HFFc6 (cell line): ENCODE data around the gene INSYN2A. TPM values are rescaled to one million over a fixed set of nuclear protein-coding genes. Genes with fewer than 3 reads are reported as not detected.

ENCODE experiments used
- DNase-seq: peaks from one replicate; pipeline ENCODE4 v3.0.0-alpha.2; 2018
- H3K27ac Mint-ChIP-seq: 2 replicates; pipeline ENCODE4 v1.8.0; 2020; ENCODE audit warnings: mild to moderate bottlenecking, mixed read lengths
- H3K27me3 Mint-ChIP-seq: 2 replicates; pipeline ENCODE4 v1.8.0; 2021; ENCODE audit warnings: mild to moderate bottlenecking, moderate library complexity, mixed read lengths; ENCODE audit not compliant: insufficient read depth
- H3K36me3 Mint-ChIP-seq: 2 replicates; pipeline ENCODE4 v1.8.0; 2021; ENCODE audit warnings: low read depth, mixed read lengths
- H3K4me1 Mint-ChIP-seq: 2 replicates; pipeline ENCODE4 v1.8.0; 2020; ENCODE audit warnings: low read depth, mixed read lengths
- H3K4me3 Mint-ChIP-seq: 2 replicates; pipeline ENCODE4 v1.8.0; 2020; ENCODE audit warnings: mild to moderate bottlenecking, moderate library complexity, mixed read lengths
- H3K9me3 Mint-ChIP-seq: 2 replicates; pipeline ENCODE4 v1.8.0; 2020; ENCODE audit warnings: mild to moderate bottlenecking, mixed read lengths
- total RNA-seq, 6 experiments: library from RNA; stranded (reverse); fragmentation: NEBNext Ultra II Directional; extraction: Animal tissue kit (Norgen Biotek cat#: 25700); gene quantifications; 2 replicates in 1 of 6; 3 replicates in 5 of 6; pipeline ENCODE4 v1.2.3, GENCODE V29; 2021
- TF ChIP-seq, protein P1 (sequence below): fragments of 200-600 bp; sonication (generic); IDR thresholded peaks from 2 replicates; pipeline ENCODE4 v1.5.0; 2021; ENCODE audit warnings: antibody characterized with exemption, mild to moderate bottlenecking

INSYN2A gene
- total RNA-seq, 6 experiments from 2014 or later: 0.05 to 0.24 (median 0.20) TPM

DNA sequence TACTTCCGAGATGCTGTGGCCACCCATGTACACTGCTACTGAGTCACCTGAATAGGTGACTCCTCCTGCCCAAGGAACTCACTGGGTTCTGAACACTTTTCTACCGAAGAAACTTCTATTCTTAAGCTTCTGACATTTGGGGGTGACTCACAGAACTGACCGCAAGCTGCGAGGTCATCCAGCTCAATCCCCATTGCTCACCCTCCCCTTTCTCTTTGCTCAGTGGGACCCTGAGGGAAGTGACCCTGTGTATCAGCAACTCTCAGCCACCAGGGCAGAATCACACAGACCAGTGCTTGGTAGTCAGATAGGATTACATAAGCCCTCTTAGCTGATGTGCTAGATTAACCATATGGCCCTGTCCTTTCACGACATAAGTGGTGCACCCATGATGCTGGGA is 46.3 kb downstream of the INSYN2A start:
- Mint-ChIP-seq H3K4me1 (peaks cover 90% of the 10 kb centered on the region), H3K27me3 (peaks cover 2% of the 10 kb centered on the region), H3K27ac (peak overlapping the region; percentile 97), H3K36me3 (peaks cover 18% of the 10 kb centered on the region), H3K9me3 (no peaks in the 10 kb centered on the region), H3K4me3 (peak overlapping the region; percentile 83)
- TF ChIP-seq, protein P1, sequence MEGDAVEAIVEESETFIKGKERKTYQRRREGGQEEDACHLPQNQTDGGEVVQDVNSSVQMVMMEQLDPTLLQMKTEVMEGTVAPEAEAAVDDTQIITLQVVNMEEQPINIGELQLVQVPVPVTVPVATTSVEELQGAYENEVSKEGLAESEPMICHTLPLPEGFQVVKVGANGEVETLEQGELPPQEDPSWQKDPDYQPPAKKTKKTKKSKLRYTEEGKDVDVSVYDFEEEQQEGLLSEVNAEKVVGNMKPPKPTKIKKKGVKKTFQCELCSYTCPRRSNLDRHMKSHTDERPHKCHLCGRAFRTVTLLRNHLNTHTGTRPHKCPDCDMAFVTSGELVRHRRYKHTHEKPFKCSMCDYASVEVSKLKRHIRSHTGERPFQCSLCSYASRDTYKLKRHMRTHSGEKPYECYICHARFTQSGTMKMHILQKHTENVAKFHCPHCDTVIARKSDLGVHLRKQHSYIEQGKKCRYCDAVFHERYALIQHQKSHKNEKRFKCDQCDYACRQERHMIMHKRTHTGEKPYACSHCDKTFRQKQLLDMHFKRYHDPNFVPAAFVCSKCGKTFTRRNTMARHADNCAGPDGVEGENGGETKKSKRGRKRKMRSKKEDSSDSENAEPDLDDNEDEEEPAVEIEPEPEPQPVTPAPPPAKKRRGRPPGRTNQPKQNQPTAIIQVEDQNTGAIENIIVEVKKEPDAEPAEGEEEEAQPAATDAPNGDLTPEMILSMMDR: peak; percentile 23; the same call in 1 of the 2 replicates
- peak; percentile 61 for DNase-seq

DNA sequence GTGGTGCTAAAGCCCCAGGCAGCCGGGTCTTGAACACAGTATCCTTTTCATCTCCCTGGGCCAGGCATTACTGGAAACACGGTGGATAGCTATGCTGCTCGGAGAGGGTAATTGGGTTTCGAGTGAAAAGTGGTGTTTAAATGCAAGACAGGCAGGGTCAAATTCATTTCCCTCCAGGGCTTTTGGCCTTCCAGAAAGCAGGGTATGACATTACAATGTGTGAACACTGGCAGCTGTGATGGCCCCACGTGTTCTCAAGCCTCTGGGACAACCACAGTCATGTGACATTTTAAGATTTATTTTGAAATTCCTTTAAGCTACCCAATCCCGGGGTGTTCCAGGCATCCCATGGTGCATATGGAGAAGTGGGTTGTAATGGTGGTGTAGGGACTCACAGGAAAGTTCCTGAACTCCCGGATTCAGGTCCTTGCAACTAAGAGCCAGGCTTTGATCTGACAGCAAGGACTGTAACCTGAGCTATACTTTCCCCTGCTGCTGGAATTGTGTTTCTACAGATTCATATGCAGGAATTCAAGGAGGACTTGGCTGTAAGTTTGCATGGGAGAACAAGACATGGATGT is 46.8 kb downstream of the INSYN2A start:
- no peaks in the 10 kb centered on the region for H3K9me3 Mint-ChIP-seq
- peaks cover 90% of the 10 kb centered on the region for H3K4me1 Mint-ChIP-seq
- peaks cover 2% of the 10 kb centered on the region for H3K27me3 Mint-ChIP-seq
- H3K27ac Mint-ChIP-seq: peak overlapping the region; percentile 97
- peaks cover 18% of the 10 kb centered on the region for H3K36me3 Mint-ChIP-seq
- TF ChIP-seq, protein P1: no peak
- H3K4me3 Mint-ChIP-seq: peak overlapping the region; percentile 83
- peak; percentile 39 for DNase-seq

DNA sequence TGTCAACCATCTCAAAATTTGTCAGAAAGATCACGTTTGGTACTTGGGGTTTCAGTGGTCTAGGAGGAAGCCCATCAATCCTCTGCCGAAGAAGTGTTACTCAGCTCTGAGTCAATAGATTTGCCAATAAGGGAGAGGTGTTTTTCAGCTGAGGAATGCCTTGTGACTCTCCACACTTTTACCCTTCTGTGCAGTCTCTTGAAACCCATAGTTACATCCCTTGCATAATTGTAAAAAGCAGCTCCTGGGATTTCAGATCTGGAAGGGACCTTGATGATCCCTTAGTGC is 47.5 kb downstream of the INSYN2A start:
- TF ChIP-seq, protein P1: no peak
- H3K4me3 Mint-ChIP-seq: peak overlapping the region; percentile 83
- no peaks in the 10 kb centered on the region for H3K9me3 Mint-ChIP-seq
- H3K27me3 Mint-ChIP-seq: peaks cover 2% of the 10 kb centered on the region
- peaks cover 23% of the 10 kb centered on the region for H3K36me3 Mint-ChIP-seq
- DNase-seq: peak; percentile 68
- H3K27ac Mint-ChIP-seq: peak overlapping the region; percentile 97
- H3K4me1 Mint-ChIP-seq: peaks cover 95% of the 10 kb centered on the region

DNA sequence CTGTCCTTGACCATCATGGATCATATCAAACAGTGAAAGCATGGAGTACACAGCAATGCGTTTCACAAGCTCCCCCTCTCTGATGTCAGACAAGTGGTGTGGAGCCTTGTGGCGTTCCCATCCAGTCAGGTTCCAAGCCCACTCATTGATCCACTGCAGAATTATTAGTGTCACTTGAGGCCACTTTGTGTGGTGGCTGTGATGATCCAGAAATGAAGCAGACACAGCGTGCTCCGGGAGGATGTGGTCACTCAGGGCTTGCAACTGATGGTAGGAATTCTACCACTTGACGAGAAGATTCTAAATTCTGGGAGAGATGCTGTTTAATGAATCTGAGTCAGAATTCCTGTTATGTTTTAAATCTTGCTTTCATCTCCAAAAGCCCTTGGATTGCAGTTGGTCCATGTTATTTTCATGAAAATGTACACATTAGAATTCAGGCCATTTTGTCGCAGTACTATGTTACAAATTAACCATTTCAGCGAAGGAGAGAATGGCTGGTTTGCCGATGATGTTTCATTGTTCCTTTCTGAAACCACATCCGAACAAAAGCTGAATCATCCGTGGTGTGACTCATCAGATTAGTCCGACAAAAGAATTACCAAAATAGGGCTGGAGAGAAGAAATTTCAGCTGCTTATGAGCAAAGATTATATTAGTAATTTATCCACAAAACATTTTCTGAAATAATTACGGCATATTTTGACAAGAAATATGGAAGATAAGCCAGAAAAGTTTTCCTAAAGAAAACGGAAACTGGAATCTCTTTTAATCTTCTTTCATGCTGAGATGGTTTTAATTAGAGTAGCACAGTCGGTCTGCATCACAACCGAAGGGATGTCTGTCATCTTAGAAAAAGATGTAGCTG is 48.1 kb downstream of the INSYN2A start:
- Mint-ChIP-seq H3K9me3 (no peaks in the 10 kb centered on the region), H3K4me3 (peak overlapping the region; percentile 83), H3K27me3 (peaks cover 2% of the 10 kb centered on the region), H3K36me3 (peaks cover 25% of the 10 kb centered on the region), H3K4me1 (peaks cover 94% of the 10 kb centered on the region), H3K27ac (peak overlapping the region; percentile 97)
- DNase-seq: peak; percentile 84
- TF ChIP-seq, protein P1: no peak

DNA sequence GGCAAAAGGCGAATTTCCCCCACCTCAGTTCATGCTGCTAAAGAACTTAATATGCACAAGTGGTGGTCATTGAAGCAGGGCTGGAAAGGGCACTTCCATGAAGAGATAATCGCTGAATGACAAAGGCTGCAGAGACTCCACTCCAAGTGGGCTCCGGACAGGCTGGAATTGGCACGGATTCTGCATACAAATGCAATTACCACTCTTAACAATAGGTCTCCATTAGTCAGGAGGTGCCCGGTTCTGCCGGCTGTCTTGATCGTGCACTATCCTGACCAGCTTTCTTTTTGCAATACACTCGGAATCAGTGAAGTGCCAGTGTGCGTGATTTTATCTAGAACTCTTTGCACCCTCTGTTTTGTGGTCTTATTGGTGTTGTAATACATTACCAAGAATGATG is 49.7 kb downstream of the INSYN2A start:
- H3K36me3 Mint-ChIP-seq: peaks cover 17% of the 10 kb centered on the region

More for the DNA sequence above, 49.7 kb downstream of the INSYN2A start:
- Mint-ChIP-seq H3K4me3 (no peak overlapping the region; the same call in 1 of the 2 replicates), H3K27ac (peak overlapping the region; percentile 97), H3K9me3 (no peaks in the 10 kb centered on the region), H3K4me1 (peaks cover 77% of the 10 kb centered on the region), H3K27me3 (peaks cover 2% of the 10 kb centered on the region)
- TF ChIP-seq, protein P1: no peak
- no peak for DNase-seq
